Testis (tissue), 3 donors: Measurements from ENCODE around the gene KIFAP3. TPM values are rescaled to one million over a fixed set of nuclear protein-coding genes. Genes with fewer than 3 reads are reported as not detected.

Source experiments
- DNase-seq: peaks from one replicate; pipeline ENCODE4 v3.0.0-alpha.2; 2019
- H3K27ac ChIP-seq, 2 donors: fragments of 200-600 bp; sonication (generic); one replicate each; pipeline ENCODE4 v1.5.1; 2019
- H3K27me3 ChIP-seq: fragments of 200-600 bp; sonication (generic); one replicate; pipeline ENCODE4 v1.5.1; 2019
- H3K36me3 ChIP-seq: fragments of 200-600 bp; sonication (generic); one replicate; pipeline ENCODE4 v1.5.1; 2017; ENCODE audit warnings: low read depth; ENCODE audit errors: missing control alignments
- H3K4me1 ChIP-seq: fragments of 200-600 bp; sonication (generic); one replicate; pipeline ENCODE4 v1.5.1; 2019
- H3K4me3 ChIP-seq, 2 donors: fragments of 200-600 bp; sonication (generic); one replicate each; pipeline ENCODE4 v1.5.1; 2017 to 2019
- H3K9me3 ChIP-seq: fragments of 200-600 bp; sonication (generic); one replicate; pipeline ENCODE4 v1.5.1; 2017
- POLR2A ChIP-seq: fragments of 450-650 bp; IDR thresholded peaks from one replicate; pipeline ENCODE4 v1.6.1; 2017; ENCODE audit warnings: antibody characterized with exemption, mild to moderate bottlenecking, moderate library complexity
- WGBS, 2 donors: methylation state at CpG; one replicate each; pipeline ENCODE4 v1.1.5; 2018; 5-methylcytosine and 5-hydroxymethylcytosine counted together
- intact Hi-C: fragments of 100-400 bp; cut with DNase I; formaldehyde crosslinking; loops from one replicate; pipeline ENCODE4 v1.15.1; 2023; ENCODE audit warnings: low total_unique reads
- polyA plus RNA-seq: library from polyadenylated mRNA; stranded (reverse); fragments of 350-450 nt; fragmentation: Illumina TruSeq; extraction: RNeasy Lipid Tissue Mini Kit (QIAGEN cat#74804); gene quantifications from one replicate; pipeline ENCODE4 v1.2.3, GENCODE V29; 2014; ENCODE audit warnings: low read depth, low replicate concordance; ENCODE audit not compliant: insufficient read depth
- total RNA-seq, 2 donors: library from RNA; depleted of rRNA; stranded (reverse); fragments of >200 nt; gene quantifications; one replicate each; pipeline ENCODE4 v1.2.3, GENCODE V29; 2016
- TF ChIP-seq, protein P1 (sequence below), 3 experiments: fragments of 450-650 bp in 2 of 3; fragments of 200-600 bp in 1 of 3; sonication (generic) in 1 of 3; IDR thresholded peaks; one replicate each; pipeline ENCODE4 v1.5.1; 2016 to 2019; ENCODE audit warnings: antibody characterized with exemption in 3 of 3, mild to moderate bottlenecking in 2 of 3, moderate library complexity in 1 of 3

Gene KIFAP3
- total and polyA plus RNA-seq, 3 donors from 2014 or later: 52.9 to 80.8 (median 60.6) TPM

DNA sequence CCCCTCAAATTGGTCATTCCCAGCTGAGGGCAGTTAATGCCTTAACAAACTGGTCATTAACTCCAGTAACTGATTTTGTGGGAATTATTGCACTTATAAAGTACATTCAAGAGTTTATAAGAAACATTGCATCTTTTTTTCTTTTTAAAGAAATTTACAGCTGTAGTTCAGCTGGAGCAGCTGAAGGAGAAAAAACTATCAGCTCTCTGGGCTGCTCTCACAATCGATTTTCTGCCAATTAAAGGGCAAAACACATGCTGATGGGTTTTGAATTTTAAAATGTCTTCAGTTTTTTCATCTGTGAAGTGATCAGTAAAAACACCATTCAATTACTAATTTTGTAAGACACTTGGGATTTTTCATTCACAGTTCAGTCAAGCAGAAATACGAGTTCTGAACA, 74.7 kb downstream of the KIFAP3 start:
- TF ChIP-seq, protein P1, sequence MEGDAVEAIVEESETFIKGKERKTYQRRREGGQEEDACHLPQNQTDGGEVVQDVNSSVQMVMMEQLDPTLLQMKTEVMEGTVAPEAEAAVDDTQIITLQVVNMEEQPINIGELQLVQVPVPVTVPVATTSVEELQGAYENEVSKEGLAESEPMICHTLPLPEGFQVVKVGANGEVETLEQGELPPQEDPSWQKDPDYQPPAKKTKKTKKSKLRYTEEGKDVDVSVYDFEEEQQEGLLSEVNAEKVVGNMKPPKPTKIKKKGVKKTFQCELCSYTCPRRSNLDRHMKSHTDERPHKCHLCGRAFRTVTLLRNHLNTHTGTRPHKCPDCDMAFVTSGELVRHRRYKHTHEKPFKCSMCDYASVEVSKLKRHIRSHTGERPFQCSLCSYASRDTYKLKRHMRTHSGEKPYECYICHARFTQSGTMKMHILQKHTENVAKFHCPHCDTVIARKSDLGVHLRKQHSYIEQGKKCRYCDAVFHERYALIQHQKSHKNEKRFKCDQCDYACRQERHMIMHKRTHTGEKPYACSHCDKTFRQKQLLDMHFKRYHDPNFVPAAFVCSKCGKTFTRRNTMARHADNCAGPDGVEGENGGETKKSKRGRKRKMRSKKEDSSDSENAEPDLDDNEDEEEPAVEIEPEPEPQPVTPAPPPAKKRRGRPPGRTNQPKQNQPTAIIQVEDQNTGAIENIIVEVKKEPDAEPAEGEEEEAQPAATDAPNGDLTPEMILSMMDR (IDR thresholded peaks at IDR 0.05): no peak
- TF ChIP-seq POLR2A: no peak
- 50 to 52% methylated on average over 2 of the region's 2 CpGs for WGBS, 2 donors
- intact Hi-C loops: no loop called here
- no peak for DNase-seq
- Histone ChIP-seq H3K27me3 (no peaks in the 10 kb centered on the region), H3K4me3 (no peak overlapping the region), H3K36me3 (no peaks in the 10 kb centered on the region), H3K4me1 (no peaks in the 10 kb centered on the region), H3K27ac (no peak overlapping the region), H3K9me3 (no peaks in the 10 kb centered on the region)

DNA sequence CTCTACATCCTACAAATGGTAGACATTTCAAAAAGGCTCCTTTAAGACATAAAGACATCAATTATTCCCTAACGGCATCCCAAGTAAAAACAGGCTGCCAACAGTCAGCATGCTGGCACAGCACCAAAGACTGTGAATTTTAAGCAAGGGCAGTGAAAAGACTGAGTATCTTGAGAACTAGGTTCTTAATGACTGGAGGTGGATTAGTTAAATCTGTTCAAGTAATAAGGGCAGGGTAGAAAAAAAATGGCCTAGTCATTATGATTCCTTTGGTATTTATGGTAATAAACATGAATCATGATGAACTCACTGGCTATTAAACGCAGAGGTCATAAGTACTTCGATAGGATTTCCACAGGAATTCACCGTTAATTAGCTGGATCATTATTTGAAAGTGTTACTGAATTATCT, 75.2 kb downstream of the KIFAP3 start:
- no peak overlapping the region for H3K4me3 ChIP-seq
- no peaks in the 10 kb centered on the region for H3K27me3 ChIP-seq
- no peaks in the 10 kb centered on the region for H3K4me1 ChIP-seq
- no peaks in the 10 kb centered on the region for H3K9me3 ChIP-seq
- H3K27ac ChIP-seq: no peak overlapping the region
- intact Hi-C loops: no loop called here
- no peak for DNase-seq
- WGBS, 2 donors: 29 to 37% methylated on average over 4 of the region's 4 CpGs
- TF ChIP-seq, protein P1 (IDR thresholded peaks at IDR 0.05): no peak
- TF ChIP-seq POLR2A: no peak
- no peaks in the 10 kb centered on the region for H3K36me3 ChIP-seq

DNA sequence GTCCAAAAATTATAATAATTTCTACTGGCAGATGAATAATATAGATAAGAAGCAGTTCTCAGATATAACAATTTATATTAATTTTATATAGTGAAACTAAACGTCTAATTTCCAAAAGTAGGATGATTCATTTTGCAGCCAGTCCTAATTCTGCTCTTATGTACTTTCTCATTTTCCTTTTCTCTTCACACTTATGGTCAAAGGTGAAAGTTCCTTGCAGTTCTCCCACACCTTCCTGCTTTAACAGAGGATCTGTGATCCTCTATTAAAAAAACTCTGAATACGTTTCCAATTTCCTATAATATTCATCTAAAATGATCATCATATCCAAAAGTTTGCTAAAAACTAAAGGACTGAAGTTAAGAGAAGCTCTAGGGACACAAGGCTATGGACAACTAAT, 78.5 kb downstream of the KIFAP3 start:
- DNase-seq: no peak
- no peak for TF ChIP-seq POLR2A
- TF ChIP-seq, protein P1 (IDR thresholded peaks at IDR 0.05): no peak
- Histone ChIP-seq H3K36me3 (no peaks in the 10 kb centered on the region), H3K9me3 (no peaks in the 10 kb centered on the region), H3K27ac (no peak overlapping the region), H3K4me3 (no peak overlapping the region), H3K4me1 (no peaks in the 10 kb centered on the region), H3K27me3 (no peaks in the 10 kb centered on the region)
- 55 to 62% methylated on average over 2 of the region's 2 CpGs for WGBS, 2 donors
- intact Hi-C loops: no loop called here

DNA sequence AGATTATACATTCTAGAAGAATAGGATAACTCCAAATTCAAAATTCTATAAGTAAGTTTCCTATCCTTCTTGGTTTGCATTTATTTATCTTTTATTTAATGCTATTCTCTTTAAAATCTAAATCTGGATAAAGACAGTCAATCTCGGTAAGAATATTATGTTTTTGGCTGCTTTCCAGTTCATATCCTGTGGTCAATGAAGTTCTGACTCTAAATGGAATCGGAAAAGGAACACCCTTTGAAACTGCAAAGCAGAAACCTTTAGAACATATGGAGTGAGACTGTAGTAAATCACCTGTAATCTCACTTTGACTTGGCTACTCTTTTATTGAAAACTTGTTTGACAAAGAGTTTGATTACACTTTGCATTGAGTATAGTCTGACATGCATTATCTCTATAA, 85.2 kb downstream of the KIFAP3 start:
- TF ChIP-seq, protein P1 (IDR thresholded peaks at IDR 0.05): no peak
- Histone ChIP-seq H3K4me1 (no peaks in the 10 kb centered on the region), H3K27me3 (no peaks in the 10 kb centered on the region), H3K4me3 (no peak overlapping the region), H3K9me3 (no peaks in the 10 kb centered on the region), H3K36me3 (no peaks in the 10 kb centered on the region), H3K27ac (no peak overlapping the region)
- intact Hi-C loops: no loop called here
- 57 to 62% methylated on average over 2 of the region's 2 CpGs for WGBS, 2 donors
- no peak for DNase-seq

DNA sequence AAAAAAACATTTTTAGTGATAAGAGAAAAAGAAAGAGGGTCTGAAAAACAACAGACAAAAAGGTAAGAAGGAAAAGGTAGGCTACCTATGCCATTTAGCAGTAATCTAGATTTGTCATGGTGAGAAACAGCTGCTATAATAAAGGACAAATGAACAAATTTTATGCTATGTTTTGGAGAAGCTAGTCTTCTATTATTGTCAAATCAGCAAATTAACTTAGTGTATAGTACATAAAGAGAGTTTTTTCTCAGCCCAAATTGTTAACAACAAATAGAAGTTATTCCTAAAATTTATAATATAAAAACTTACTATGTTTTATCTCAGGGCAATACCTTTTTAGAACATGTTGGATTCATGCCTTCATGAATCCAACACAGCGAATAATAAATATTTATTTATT, 88.7 kb downstream of the KIFAP3 start:
- no peak for DNase-seq
- no peaks in the 10 kb centered on the region for H3K36me3 ChIP-seq
- H3K4me3 ChIP-seq: no peak overlapping the region
- WGBS, 2 donors: 97 to 98% methylated on average over 1 of the region's 1 CpG
- no peaks in the 10 kb centered on the region for H3K4me1 ChIP-seq
- no peak overlapping the region for H3K27ac ChIP-seq
- intact Hi-C loops: no loop called here
- H3K9me3 ChIP-seq: no peaks in the 10 kb centered on the region
- TF ChIP-seq POLR2A: no peak
- TF ChIP-seq, protein P1 (IDR thresholded peaks at IDR 0.05): no peak
- H3K27me3 ChIP-seq: no peaks in the 10 kb centered on the region
